Esophagus (tissue), 2 donors: ENCODE measurements around the gene CEACAM4. TPM values are rescaled to one million over a fixed set of nuclear protein-coding genes. Genes with fewer than 3 reads are reported as not detected.
"Not testable (repeated sequence)": the region's sequence is repeated elsewhere in the genome, so short reads cannot be mapped to it uniquely, and the experiment has no call there.

Experiments used
- H3K27ac ChIP-seq, 2 donors: one replicate each; pipeline ENCODE4 v1.5.1; 2013; ENCODE audit warnings: low read depth in 2 of 2, mild to moderate bottlenecking in 2 of 2, inconsistent platforms in 1 of 2, low read length in 1 of 2, moderate library complexity in 1 of 2
- H3K27me3 ChIP-seq, 2 donors: one replicate each; pipeline ENCODE4 v1.6.1; 2013; ENCODE audit warnings: low read length in 2 of 2, control low read depth in 1 of 2, mild to moderate bottlenecking in 1 of 2; ENCODE audit not compliant: insufficient read depth in 2 of 2, control insufficient read depth in 1 of 2
- H3K36me3 ChIP-seq, 2 donors: one replicate each; pipeline ENCODE4 v1.6.1; 2013; ENCODE audit warnings: low read length in 1 of 2; ENCODE audit not compliant: control insufficient read depth in 2 of 2, insufficient read depth in 2 of 2
- H3K4me1 ChIP-seq, 2 donors: one replicate each; pipeline ENCODE4 v1.6.1; 2013; ENCODE audit warnings: low read length in 1 of 2; ENCODE audit not compliant: control insufficient read depth in 2 of 2, insufficient read depth in 2 of 2
- H3K4me3 ChIP-seq, 2 donors: one replicate each; pipeline ENCODE4 v1.5.1; 2013; ENCODE audit warnings: low read length in 2 of 2, mild to moderate bottlenecking in 2 of 2, low read depth in 1 of 2, moderate library complexity in 1 of 2
- H3K9me3 ChIP-seq, 2 donors: one replicate each; pipeline ENCODE4 v1.6.1; 2013; ENCODE audit warnings: mild to moderate bottlenecking in 2 of 2, low read depth in 1 of 2, low read length in 1 of 2, moderate library complexity in 1 of 2; ENCODE audit not compliant: control insufficient read depth in 2 of 2, insufficient read depth in 1 of 2
- WGBS, 2 donors: extraction: QIAGEN DNeasy Blood & Tissue Kit; methylation state at CpG; one replicate each; pipeline ENCODE4 v1.1.7; 2013; 5-methylcytosine and 5-hydroxymethylcytosine counted together
- polyA plus RNA-seq, 2 donors: library from polyadenylated mRNA; stranded (reverse); fragments of 200-250 nt; gene quantifications; one replicate each; pipeline ENCODE4 v1.2.3, GENCODE V29; 2013
- donor health status: healthy with polysubstance abuse.
- donor health status: Bipolar disorder and iron deficiency.

CEACAM4 gene
- polyA plus RNA-seq, 2 donors, result 0.47 to 0.58 TPM

- H3K27ac ChIP-seq, result no peak overlapping the region
- H3K4me3 ChIP-seq, result no peak overlapping the region
- no peaks in the 10 kb centered on the region for H3K36me3 ChIP-seq
- WGBS, 2 donors, result 31 to 36% methylated on average over 6 of the region's 6 CpGs
- H3K27me3 ChIP-seq, result no peaks in the 10 kb centered on the region
- peaks cover 0 to 8% of the 10 kb centered on the region in 2 donors for H3K9me3 ChIP-seq
- no peaks in the 10 kb centered on the region for H3K4me1 ChIP-seq
Observed at GRCh38 chr19:41588497-41589209, 38.2 kb downstream of the CEACAM4 start.

- Histone ChIP-seq H3K9me3 (peaks cover 0 to 8% of the 10 kb centered on the region in 2 donors), H3K4me3 (no peak overlapping the region), H3K36me3 (no peaks in the 10 kb centered on the region), H3K27ac (no peak overlapping the region), H3K27me3 (no peaks in the 10 kb centered on the region), H3K4me1 (no peaks in the 10 kb centered on the region)
- 66 to 70% methylated on average over 4 of the region's 4 CpGs for WGBS, 2 donors
Observed at GRCh38 chr19:41587838-41588210, 39.0 kb downstream of the CEACAM4 start.

- 65 to 70% methylated on average over 9 of the region's 9 CpGs for WGBS, 2 donors
Observed at GRCh38 chr19:41587101-41587837, 39.6 kb downstream of the CEACAM4 start.

GRCh38 chr19:41586064-41586463 lies 40.8 kb downstream of the CEACAM4 start:
- no peaks in the 10 kb centered on the region for H3K27me3 ChIP-seq
- H3K9me3 ChIP-seq, result peaks cover 3 to 11% of the 10 kb centered on the region in 2 donors
- no peaks in the 10 kb centered on the region for H3K4me1 ChIP-seq
- H3K36me3 ChIP-seq, result no peaks in the 10 kb centered on the region
- H3K27ac ChIP-seq, result no peak overlapping the region
- no peak overlapping the region for H3K4me3 ChIP-seq

More at GRCh38 chr19:41587101-41587837, 39.6 kb downstream of the CEACAM4 start:
- Histone ChIP-seq H3K27me3 (no peaks in the 10 kb centered on the region), H3K4me1 (no peaks in the 10 kb centered on the region), H3K27ac (no peak overlapping the region), H3K36me3 (no peaks in the 10 kb centered on the region), H3K9me3 (peaks cover 3 to 11% of the 10 kb centered on the region in 2 donors), H3K4me3 (no peak overlapping the region)

- Histone ChIP-seq H3K4me1 (no peaks in the 10 kb centered on the region), H3K27me3 (no peaks in the 10 kb centered on the region), H3K9me3 (peaks cover 3 to 14% of the 10 kb centered on the region in 2 donors), H3K36me3 (no peaks in the 10 kb centered on the region), H3K4me3 (no peak overlapping the region), H3K27ac (no peak overlapping the region)
- WGBS, 2 donors, result 76 to 93% methylated on average over 1 of the region's 1 CpG
Observed at GRCh38 chr19:41584931-41585330, 41.9 kb downstream of the CEACAM4 start.

DNA sequence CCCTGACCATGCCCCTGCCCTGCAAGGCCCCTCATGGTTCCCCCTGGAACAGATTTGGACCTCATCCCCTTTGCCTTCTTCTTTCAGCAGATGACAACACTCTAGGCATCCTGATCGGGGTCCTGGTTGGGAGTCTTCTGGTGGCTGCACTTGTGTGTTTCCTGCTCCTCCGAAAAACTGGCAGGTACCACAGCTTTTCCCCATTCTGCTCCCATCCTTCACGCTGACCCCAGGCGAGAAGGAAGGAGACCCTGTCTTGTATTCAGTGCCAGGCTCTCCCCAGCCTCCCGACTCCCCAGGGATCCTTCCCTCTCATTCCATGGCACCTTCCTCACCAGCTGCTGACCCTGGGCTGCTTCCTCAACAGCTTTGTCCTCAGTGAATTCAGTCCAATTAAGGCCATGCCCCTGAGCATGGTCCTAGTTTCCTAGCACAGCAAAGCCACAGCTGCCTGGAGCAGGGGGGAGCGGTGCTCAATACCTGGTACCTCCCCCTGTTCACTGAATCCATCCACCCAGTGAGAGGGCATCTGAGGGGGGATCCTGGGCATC lies 42.5 kb downstream of the CEACAM4 start:
- Histone ChIP-seq H3K9me3 (peaks cover 3 to 13% of the 10 kb centered on the region in 2 donors), H3K4me3 (no peak overlapping the region), H3K27me3 (no peaks in the 10 kb centered on the region), H3K4me1 (no peaks in the 10 kb centered on the region), H3K27ac (no peak overlapping the region), H3K36me3 (no peaks in the 10 kb centered on the region)
- WGBS, 2 donors, result 62 to 72% methylated on average over 6 of the region's 6 CpGs

- H3K36me3 ChIP-seq, H3K27me3 ChIP-seq, H3K4me3 ChIP-seq, H3K27ac ChIP-seq, H3K4me1 ChIP-seq: not testable (repeated sequence)
- WGBS, 2 donors, result 88 to 100% methylated on average over 1 of the region's 1 CpG
- peaks cover 3 to 13% of the 10 kb centered on the region in 2 donors for H3K9me3 ChIP-seq
Observed at GRCh38 chr19:41582577-41583182, 44.2 kb downstream of the CEACAM4 start.

- H3K9me3 ChIP-seq, result peaks cover 3 to 13% of the 10 kb centered on the region in 2 donors
- 68 to 74% methylated on average over 4 of the region's 4 CpGs for WGBS, 2 donors
- not testable (repeated sequence) for H3K36me3 ChIP-seq, H3K4me3 ChIP-seq, H3K27ac ChIP-seq, H3K27me3 ChIP-seq, H3K4me1 ChIP-seq
Observed at GRCh38 chr19:41581068-41581467, 45.8 kb downstream of the CEACAM4 start.

- Histone ChIP-seq H3K9me3 (peaks cover 3 to 8% of the 10 kb centered on the region in 2 donors), H3K27me3 (no peaks in the 10 kb centered on the region), H3K4me1 (no peaks in the 10 kb centered on the region), H3K27ac (no peak overlapping the region), H3K36me3 (no peaks in the 10 kb centered on the region), H3K4me3 (no peak overlapping the region)
- 65 to 73% methylated on average over 2 of the region's 2 CpGs for WGBS, 2 donors
Observed at GRCh38 chr19:41578886-41579285, 48.0 kb downstream of the CEACAM4 start.
